Gastroesophageal sphincter (tissue), 3 donors: ENCODE results near the gene OLFM2.

ENCODE experiments used
- CTCF ChIP-seq, 4 experiments: fragments of 200-600 bp in 2 of 4; fragments of 450-650 bp in 2 of 4; sonication (generic) in 1 of 4; IDR thresholded peaks; one replicate each; pipeline ENCODE4 v1.5.1; 2017 to 2019; ENCODE audit warnings: antibody characterized with exemption in 4 of 4, mild to moderate bottlenecking in 2 of 4, moderate library complexity in 2 of 4
- POLR2A ChIP-seq, 2 donors: fragments of 450-650 bp; IDR thresholded peaks; one replicate each; pipeline ENCODE4 v1.6.1; 2017; ENCODE audit warnings: antibody characterized with exemption in 2 of 2, mild to moderate bottlenecking in 2 of 2, moderate library complexity in 1 of 2
- POLR2AphosphoS5 ChIP-seq: sonication (generic); formaldehyde crosslinking; IDR thresholded peaks from one replicate; pipeline ENCODE4 v1.6.1; 2017; ENCODE audit warnings: antibody characterized with exemption

- TF ChIP-seq CTCF (IDR thresholded peaks at IDR 0.05) (no peak), POLR2A (IDR thresholded peaks at IDR 0.05) (no peak), POLR2AphosphoS5 (no peak)
Observed at GRCh38 chr19:9981406-9982260, 45.3 kb upstream of the OLFM2 start.
